CD4-positive, alpha-beta T cell treated with Interferon gamma for 1 hour (primary cell): ENCODE data around the gene RBBP8NL.
"Not testable (repeated sequence)": the region's sequence is repeated elsewhere in the genome, so short reads cannot be mapped to it uniquely, and the experiment has no call there.

Experiments
- DNase-seq: peaks from one replicate; pipeline ENCODE4 v3.0.0-alpha.2; 2020

Gene RBBP8NL

GRCh38 chr20:62390317-62391164, 36.8 kb downstream of the RBBP8NL start:
- no peak for DNase-seq

GRCh38 chr20:62389601-62390087, 37.7 kb downstream of the RBBP8NL start:
- DNase-seq = no peak

- no peak for DNase-seq
Measured at GRCh38 chr20:62388839-62389600, 38.3 kb downstream of the RBBP8NL start.

GRCh38 chr20:62387933-62388635, 39.3 kb downstream of the RBBP8NL start:
- DNase-seq = no peak

- no peak for DNase-seq
Measured at GRCh38 chr20:62387219-62387913, 40.0 kb downstream of the RBBP8NL start.

- peak; percentile 94 for DNase-seq
Measured at GRCh38 chr20:62386383-62387218, 40.7 kb downstream of the RBBP8NL start, which contains the start of gene RPS21. Gene RPS21 (plus strand): TSS chr20:62387103. CDS start chr20:62387339, 236 bp downstream.

- DNase-seq = peak; percentile 79
Measured at GRCh38 chr20:62382306-62383198, 44.8 kb downstream of the RBBP8NL start.

- DNase-seq = no peak
Measured at GRCh38 chr20:62381842-62382241, 45.5 kb downstream of the RBBP8NL start.

- DNase-seq = no peak
Measured at GRCh38 chr20:62381202-62381797, 46.0 kb downstream of the RBBP8NL start.

- no peak for DNase-seq
Measured at GRCh38 chr20:62378215-62378614, 49.1 kb downstream of the RBBP8NL start.

GRCh38 chr20:62377615-62378178, 49.6 kb downstream of the RBBP8NL start:
- no peak for DNase-seq

- DNase-seq = no peak
Measured at GRCh38 chr20:62377064-62377461, 50.3 kb downstream of the RBBP8NL start.

- no peak for DNase-seq
Measured at GRCh38 chr20:62376112-62377063, 51.0 kb downstream of the RBBP8NL start.

- no peak for DNase-seq
Measured at GRCh38 chr20:62374331-62375152, 52.8 kb downstream of the RBBP8NL start.

- not testable (repeated sequence) for DNase-seq
Measured at GRCh38 chr20:62373631-62374179, 53.6 kb downstream of the RBBP8NL start.

GRCh38 chr20:62372042-62372993, 55.0 kb downstream of the RBBP8NL start:
- DNase-seq = no peak
